HG03196 (cell line): Measurements from ENCODE around the gene B9D1.
"Not testable (repeated sequence)": the region's sequence is repeated elsewhere in the genome, so short reads cannot be mapped to it uniquely, and the experiment has no call there.

Source experiments
- ATAC-seq: cut with Tn5 transposase; IDR thresholded peaks from one replicate; pipeline ENCODE4 v1.9.1; 2021; ENCODE audit not compliant: unreplicated experiment

B9D1 gene

GRCh38 chr17:19360772-19361171 lies 1.8 kb downstream of the B9D1 start:
- ATAC-seq: no peak

- no peak for ATAC-seq
Measured at GRCh38 chr17:19359856-19360255, 2.7 kb downstream of the B9D1 start.

GRCh38 chr17:19359151-19359550 lies 3.4 kb downstream of the B9D1 start:
- ATAC-seq: no peak

GRCh38 chr17:19357761-19358160 lies 4.8 kb downstream of the B9D1 start:
- ATAC-seq: no peak

- ATAC-seq: no peak
Measured at GRCh38 chr17:19357351-19357750, 5.2 kb downstream of the B9D1 start.

- no peak for ATAC-seq
Measured at GRCh38 chr17:19354748-19355147, 7.8 kb downstream of the B9D1 start.

- ATAC-seq: not testable (repeated sequence)
Measured at GRCh38 chr17:19353401-19353800, 9.1 kb downstream of the B9D1 start.

- ATAC-seq: no peak
Measured at GRCh38 chr17:19348806-19349205, 13.7 kb downstream of the B9D1 start.

GRCh38 chr17:19348081-19348650 lies 14.4 kb downstream of the B9D1 start:
- ATAC-seq: no peak

GRCh38 chr17:19347323-19348080 lies 15.0 kb downstream of the B9D1 start:
- no peak for ATAC-seq

GRCh38 chr17:19346351-19347255 lies 15.9 kb downstream of the B9D1 start:
- ATAC-seq: no peak

GRCh38 chr17:19345486-19346350 lies 16.8 kb downstream of the B9D1 start:
- ATAC-seq: no peak

GRCh38 chr17:19345067-19345460 lies 17.5 kb downstream of the B9D1 start:
- no peak for ATAC-seq

- ATAC-seq: no peak
Measured at GRCh38 chr17:19344311-19345066, 18.0 kb downstream of the B9D1 start.

- no peak for ATAC-seq
Measured at GRCh38 chr17:19343671-19344151, 18.8 kb downstream of the B9D1 start.

- ATAC-seq: no peak
Measured at GRCh38 chr17:19343256-19343630, 19.3 kb downstream of the B9D1 start.

- no peak for ATAC-seq
Measured at GRCh38 chr17:19342611-19343255, 19.8 kb downstream of the B9D1 start.

GRCh38 chr17:19341641-19342610 lies 20.6 kb downstream of the B9D1 start:
- no peak for ATAC-seq
